HEK293 (cell line): ENCODE data around the gene HIVEP2.

Source experiments
- CTCF ChIA-PET: fragments of 350-600 bp; formaldehyde crosslinking; extraction: SDS; loops from one replicate; lab custom pipeline; 2021; ENCODE audit warnings: antibody characterized with exemption; lab: Yijun Ruan, JAX
- POLR2A ChIA-PET: fragments of 300-600 bp; formaldehyde crosslinking; extraction: SDS; loops from one replicate; lab custom pipeline; 2020; ENCODE audit warnings: antibody characterized with exemption, inconsistent platforms; lab: Yijun Ruan, JAX
- H3K27ac ChIP-seq: fragments of 200-500 bp; sonication (Bioruptor generic); 2 replicates; pipeline ENCODE4 v1.5.1; 2014; ENCODE audit warnings: low read depth, low read length, control low read depth, inconsistent platforms; ENCODE audit errors: extremely low read depth
- H3K36me3 ChIP-seq, 2 experiments: fragments of 200-500 bp in 1 of 2; sonication (Bioruptor generic) in 1 of 2; 1 replicate in 1 of 2; 2 replicates in 1 of 2; pipeline ENCODE4 v1.5.1; 2014 to 2017; ENCODE audit warnings: inconsistent platforms in 2 of 2, low read length in 2 of 2; ENCODE audit not compliant: control insufficient read depth in 2 of 2, insufficient read depth in 1 of 2
- H3K4me1 ChIP-seq: fragments of 200-500 bp; sonication (Bioruptor generic); 2 replicates; pipeline ENCODE4 v1.5.1; 2014; ENCODE audit warnings: mild to moderate bottlenecking, low read length, inconsistent platforms; ENCODE audit not compliant: control insufficient read depth, insufficient read depth
- H3K4me3 ChIP-seq: 2 replicates; pipeline ENCODE4 v1.5.1; 2011; ENCODE audit warnings: low read depth, mild to moderate bottlenecking, control low read depth, low read length, moderate library complexity
- H3K9me3 ChIP-seq: fragments of 200-500 bp; sonication (Bioruptor generic); 2 replicates; pipeline ENCODE4 v1.5.1; 2014; ENCODE audit warnings: low read depth, low read length, inconsistent platforms; ENCODE audit not compliant: control insufficient read depth, insufficient read depth
- MYNN ChIP-seq: fragments of 450-650 bp; formaldehyde crosslinking; IDR thresholded peaks from 2 replicates; pipeline ENCODE4 v1.5.1; 2016; ENCODE audit warnings: missing biosample characterization, missing genetic modification characterization, borderline replicate concordance
- YY1 ChIP-seq: fragments of 450-650 bp; formaldehyde crosslinking; IDR thresholded peaks from 2 replicates; pipeline ENCODE4 v1.5.1; 2018; ENCODE audit warnings: missing biosample characterization, missing genetic modification characterization
- ZEB2 ChIP-seq: fragments of 450-650 bp; formaldehyde crosslinking; IDR thresholded peaks from 2 replicates; pipeline ENCODE4 v1.5.1; 2016; ENCODE audit warnings: missing biosample characterization, missing genetic modification characterization
- ZNF175 ChIP-seq: fragments of 450-650 bp; formaldehyde crosslinking; IDR thresholded peaks from 2 replicates; pipeline ENCODE4 v1.5.1; 2016; ENCODE audit warnings: missing biosample characterization, missing genetic modification characterization
- ZNF211 ChIP-seq: fragments of 450-650 bp; formaldehyde crosslinking; IDR thresholded peaks from 2 replicates; pipeline ENCODE4 v1.5.1; 2016; ENCODE audit warnings: low read depth, missing biosample characterization, missing genetic modification characterization
- ZNF223 ChIP-seq: fragments of 450-650 bp; formaldehyde crosslinking; IDR thresholded peaks from 2 replicates; pipeline ENCODE4 v1.5.1; 2016; ENCODE audit warnings: missing biosample characterization, missing genetic modification characterization
- ZNF324 ChIP-seq: fragments of 450-650 bp; formaldehyde crosslinking; IDR thresholded peaks from 2 replicates; pipeline ENCODE4 v1.5.1; 2016; ENCODE audit warnings: missing biosample characterization, missing genetic modification characterization
- ZNF341 ChIP-seq: fragments of 450-650 bp; formaldehyde crosslinking; IDR thresholded peaks from 2 replicates; pipeline ENCODE4; 2016; ENCODE audit warnings: low read depth, missing biosample characterization, missing genetic modification characterization
- ZNF366 ChIP-seq: fragments of 450-650 bp; formaldehyde crosslinking; conservative IDR thresholded peaks from 2 replicates; pipeline ENCODE4 v1.5.1; 2016; ENCODE audit warnings: missing biosample characterization, missing genetic modification characterization
- ZNF426 ChIP-seq: fragments of 450-650 bp; formaldehyde crosslinking; IDR thresholded peaks from 2 replicates; pipeline ENCODE4 v1.5.1; 2017; ENCODE audit warnings: missing biosample characterization, missing genetic modification characterization, mild to moderate bottlenecking, inconsistent platforms, moderate library complexity
- ZNF510 ChIP-seq: fragments of 450-650 bp; formaldehyde crosslinking; IDR thresholded peaks from 2 replicates; pipeline ENCODE4 v1.5.1; 2018; ENCODE audit warnings: mild to moderate bottlenecking, missing genetic modification characterization, missing biosample characterization; ENCODE audit not compliant: insufficient replicate concordance
- ZNF610 ChIP-seq: fragments of 450-650 bp; formaldehyde crosslinking; IDR thresholded peaks from 2 replicates; pipeline ENCODE4 v1.5.1; 2016; ENCODE audit warnings: missing biosample characterization, missing genetic modification characterization, borderline replicate concordance
- ZNF654 ChIP-seq: fragments of 450-650 bp; formaldehyde crosslinking; IDR thresholded peaks from 2 replicates; pipeline ENCODE4 v1.5.1; 2016; ENCODE audit warnings: low read depth, missing biosample characterization, missing genetic modification characterization
- ZNF658 ChIP-seq: fragments of 450-650 bp; formaldehyde crosslinking; IDR thresholded peaks from 2 replicates; pipeline ENCODE4; 2016; ENCODE audit warnings: missing biosample characterization, missing genetic modification characterization
- TF ChIP-seq, protein P1 (sequence below): fragments of 450-650 bp; formaldehyde crosslinking; IDR thresholded peaks from 2 replicates; pipeline ENCODE4 v1.5.1; 2016; ENCODE audit warnings: missing biosample characterization, missing genetic modification characterization
- TF ChIP-seq, protein P2 (sequence below): fragments of 450-650 bp; formaldehyde crosslinking; IDR thresholded peaks from 2 replicates; pipeline ENCODE4 v1.5.1; 2017; ENCODE audit warnings: missing biosample characterization, missing genetic modification characterization
- TF ChIP-seq, protein P3 (sequence below): fragments of 450-650 bp; formaldehyde crosslinking; IDR thresholded peaks from 2 replicates; pipeline ENCODE4 v1.5.1; 2016; ENCODE audit warnings: missing biosample characterization, missing genetic modification characterization
- TF ChIP-seq, protein P4 (sequence below): fragments of 450-650 bp; formaldehyde crosslinking; IDR thresholded peaks from 2 replicates; pipeline ENCODE4 v1.5.1; 2016; ENCODE audit warnings: missing biosample characterization, missing genetic modification characterization
- TF ChIP-seq, protein P5 (sequence below): fragments of 450-650 bp; formaldehyde crosslinking; IDR thresholded peaks from 2 replicates; pipeline ENCODE4 v1.5.1; 2016; ENCODE audit warnings: missing biosample characterization, missing genetic modification characterization
- TF ChIP-seq, protein P6 (sequence below): fragments of 450-650 bp; formaldehyde crosslinking; optimal IDR thresholded peaks from 2 replicates; pipeline ENCODE3; 2016; ENCODE audit warnings: missing biosample characterization, mild to moderate bottlenecking, missing genetic modification characterization

HIVEP2 gene

DNA sequence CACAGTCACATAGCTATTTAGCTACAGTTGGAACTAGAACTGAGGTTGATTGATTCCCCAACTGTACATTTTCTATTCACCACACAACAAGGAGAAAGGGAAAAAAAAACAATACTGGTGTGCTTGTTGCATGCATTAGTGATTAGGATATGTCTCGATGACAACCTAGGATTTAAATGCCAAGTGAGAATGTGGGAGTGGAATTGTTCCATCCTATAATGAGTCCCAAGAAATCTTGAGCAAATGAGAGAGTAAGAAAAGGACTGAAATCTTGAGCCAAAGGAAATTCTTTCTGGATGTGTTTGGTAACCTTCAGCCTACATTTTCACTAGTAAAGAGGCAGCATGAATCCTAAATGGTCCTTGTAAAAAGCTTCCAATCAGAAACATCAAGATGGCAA is 232.7 kb downstream of the HIVEP2 start (continued):
- TF ChIP-seq, protein P1, sequence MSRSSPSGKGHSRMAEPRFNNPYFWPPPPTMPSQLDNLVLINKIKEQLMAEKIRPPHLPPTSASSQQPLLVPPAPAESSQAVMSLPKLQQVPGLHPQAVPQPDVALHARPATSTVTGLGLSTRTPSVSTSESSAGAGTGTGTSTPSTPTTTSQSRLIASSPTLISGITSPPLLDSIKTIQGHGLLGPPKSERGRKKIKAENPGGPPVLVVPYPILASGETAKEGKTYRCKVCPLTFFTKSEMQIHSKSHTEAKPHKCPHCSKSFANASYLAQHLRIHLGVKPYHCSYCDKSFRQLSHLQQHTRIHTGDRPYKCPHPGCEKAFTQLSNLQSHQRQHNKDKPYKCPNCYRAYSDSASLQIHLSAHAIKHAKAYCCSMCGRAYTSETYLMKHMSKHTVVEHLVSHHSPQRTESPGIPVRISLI: no peak
- TF ChIP-seq ZNF654 (tag by site-specific recombination): no peak
- no peak for TF ChIP-seq ZNF341
- TF ChIP-seq, protein P2, sequence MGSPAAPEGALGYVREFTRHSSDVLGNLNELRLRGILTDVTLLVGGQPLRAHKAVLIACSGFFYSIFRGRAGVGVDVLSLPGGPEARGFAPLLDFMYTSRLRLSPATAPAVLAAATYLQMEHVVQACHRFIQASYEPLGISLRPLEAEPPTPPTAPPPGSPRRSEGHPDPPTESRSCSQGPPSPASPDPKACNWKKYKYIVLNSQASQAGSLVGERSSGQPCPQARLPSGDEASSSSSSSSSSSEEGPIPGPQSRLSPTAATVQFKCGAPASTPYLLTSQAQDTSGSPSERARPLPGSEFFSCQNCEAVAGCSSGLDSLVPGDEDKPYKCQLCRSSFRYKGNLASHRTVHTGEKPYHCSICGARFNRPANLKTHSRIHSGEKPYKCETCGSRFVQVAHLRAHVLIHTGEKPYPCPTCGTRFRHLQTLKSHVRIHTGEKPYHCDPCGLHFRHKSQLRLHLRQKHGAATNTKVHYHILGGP (tag by site-specific recombination): no peak
- TF ChIP-seq ZNF175 (tag by site-specific recombination): no peak
- no peak for TF ChIP-seq YY1
- TF ChIP-seq ZNF658 (tag by site-specific recombination): no peak
- TF ChIP-seq ZNF610 (tag by site-specific recombination): no peak
- TF ChIP-seq, protein P3, sequence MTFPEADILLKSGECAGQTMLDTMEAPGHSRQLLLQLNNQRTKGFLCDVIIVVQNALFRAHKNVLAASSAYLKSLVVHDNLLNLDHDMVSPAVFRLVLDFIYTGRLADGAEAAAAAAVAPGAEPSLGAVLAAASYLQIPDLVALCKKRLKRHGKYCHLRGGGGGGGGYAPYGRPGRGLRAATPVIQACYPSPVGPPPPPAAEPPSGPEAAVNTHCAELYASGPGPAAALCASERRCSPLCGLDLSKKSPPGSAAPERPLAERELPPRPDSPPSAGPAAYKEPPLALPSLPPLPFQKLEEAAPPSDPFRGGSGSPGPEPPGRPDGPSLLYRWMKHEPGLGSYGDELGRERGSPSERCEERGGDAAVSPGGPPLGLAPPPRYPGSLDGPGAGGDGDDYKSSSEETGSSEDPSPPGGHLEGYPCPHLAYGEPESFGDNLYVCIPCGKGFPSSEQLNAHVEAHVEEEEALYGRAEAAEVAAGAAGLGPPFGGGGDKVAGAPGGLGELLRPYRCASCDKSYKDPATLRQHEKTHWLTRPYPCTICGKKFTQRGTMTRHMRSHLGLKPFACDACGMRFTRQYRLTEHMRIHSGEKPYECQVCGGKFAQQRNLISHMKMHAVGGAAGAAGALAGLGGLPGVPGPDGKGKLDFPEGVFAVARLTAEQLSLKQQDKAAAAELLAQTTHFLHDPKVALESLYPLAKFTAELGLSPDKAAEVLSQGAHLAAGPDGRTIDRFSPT: no peak
- no peak for TF ChIP-seq ZNF426 (tag by site-specific recombination)
- TF ChIP-seq, all 188 proteins: peak for 0

DNA sequence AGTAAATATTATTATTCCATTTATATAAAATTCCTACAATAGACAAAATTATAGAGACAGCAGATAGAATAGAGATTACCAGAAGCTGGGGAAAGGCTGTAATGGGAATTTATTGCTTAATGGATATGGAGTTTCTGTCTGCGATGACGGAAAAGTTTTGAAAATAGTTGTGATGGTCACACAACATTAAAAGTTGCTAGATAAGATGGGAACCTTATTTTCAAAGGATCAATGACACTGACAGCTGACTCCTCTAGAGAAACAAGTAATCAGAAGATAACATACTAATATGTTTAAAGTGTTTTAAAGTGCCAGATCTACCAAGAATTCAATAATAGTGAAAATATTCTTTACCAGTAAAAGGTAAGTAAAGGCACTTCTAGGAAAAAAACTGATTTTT is 236.3 kb downstream of the HIVEP2 start:
- no peaks in the 10 kb centered on the region for H3K36me3 ChIP-seq
- POLR2A ChIA-PET: no interaction called here
- CTCF ChIA-PET: interaction anchor here (0.6 kb wide), 1 partner anchor 25 kb away, joined by 6 read pairs; no protein-coding TSS in a partner anchor
- H3K27ac ChIP-seq: no peak overlapping the region
- H3K4me3 ChIP-seq: no peak overlapping the region
- H3K9me3 ChIP-seq: no peaks in the 10 kb centered on the region
- peaks cover 3% of the 10 kb centered on the region; the same call in 1 of the 2 replicates for H3K4me1 ChIP-seq
- TF ChIP-seq ZNF366 (tag by site-specific recombination) (no peak), ZNF223 (tag by site-specific recombination) (no peak), ZNF211 (no peak), ZNF510 (tag by site-specific recombination) (no peak), MYNN (tag by site-specific recombination) (no peak), ZNF324 (tag by site-specific recombination) (no peak), ZEB2 (tag by site-specific recombination) (no peak)
- TF ChIP-seq, protein P4, sequence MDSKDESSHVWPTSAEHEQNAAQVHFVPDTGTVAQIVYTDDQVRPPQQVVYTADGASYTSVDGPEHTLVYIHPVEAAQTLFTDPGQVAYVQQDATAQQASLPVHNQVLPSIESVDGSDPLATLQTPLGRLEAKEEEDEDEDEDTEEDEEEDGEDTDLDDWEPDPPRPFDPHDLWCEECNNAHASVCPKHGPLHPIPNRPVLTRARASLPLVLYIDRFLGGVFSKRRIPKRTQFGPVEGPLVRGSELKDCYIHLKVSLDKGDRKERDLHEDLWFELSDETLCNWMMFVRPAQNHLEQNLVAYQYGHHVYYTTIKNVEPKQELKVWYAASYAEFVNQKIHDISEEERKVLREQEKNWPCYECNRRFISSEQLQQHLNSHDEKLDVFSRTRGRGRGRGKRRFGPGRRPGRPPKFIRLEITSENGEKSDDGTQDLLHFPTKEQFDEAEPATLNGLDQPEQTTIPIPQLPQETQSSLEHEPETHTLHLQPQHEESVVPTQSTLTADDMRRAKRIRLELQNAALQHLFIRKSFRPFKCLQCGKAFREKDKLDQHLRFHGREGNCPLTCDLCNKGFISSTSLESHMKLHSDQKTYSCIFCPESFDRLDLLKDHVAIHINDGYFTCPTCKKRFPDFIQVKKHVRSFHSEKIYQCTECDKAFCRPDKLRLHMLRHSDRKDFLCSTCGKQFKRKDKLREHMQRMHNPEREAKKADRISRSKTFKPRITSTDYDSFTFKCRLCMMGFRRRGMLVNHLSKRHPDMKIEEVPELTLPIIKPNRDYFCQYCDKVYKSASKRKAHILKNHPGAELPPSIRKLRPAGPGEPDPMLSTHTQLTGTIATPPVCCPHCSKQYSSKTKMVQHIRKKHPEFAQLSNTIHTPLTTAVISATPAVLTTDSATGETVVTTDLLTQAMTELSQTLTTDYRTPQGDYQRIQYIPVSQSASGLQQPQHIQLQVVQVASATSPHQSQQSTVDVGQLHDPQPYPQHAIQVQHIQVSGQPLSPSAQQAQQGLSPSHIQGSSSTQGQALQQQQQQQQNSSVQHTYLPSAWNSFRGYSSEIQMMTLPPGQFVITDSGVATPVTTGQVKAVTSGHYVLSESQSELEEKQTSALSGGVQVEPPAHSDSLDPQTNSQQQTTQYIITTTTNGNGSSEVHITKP (tag by site-specific recombination): no peak
- TF ChIP-seq, protein P5, sequence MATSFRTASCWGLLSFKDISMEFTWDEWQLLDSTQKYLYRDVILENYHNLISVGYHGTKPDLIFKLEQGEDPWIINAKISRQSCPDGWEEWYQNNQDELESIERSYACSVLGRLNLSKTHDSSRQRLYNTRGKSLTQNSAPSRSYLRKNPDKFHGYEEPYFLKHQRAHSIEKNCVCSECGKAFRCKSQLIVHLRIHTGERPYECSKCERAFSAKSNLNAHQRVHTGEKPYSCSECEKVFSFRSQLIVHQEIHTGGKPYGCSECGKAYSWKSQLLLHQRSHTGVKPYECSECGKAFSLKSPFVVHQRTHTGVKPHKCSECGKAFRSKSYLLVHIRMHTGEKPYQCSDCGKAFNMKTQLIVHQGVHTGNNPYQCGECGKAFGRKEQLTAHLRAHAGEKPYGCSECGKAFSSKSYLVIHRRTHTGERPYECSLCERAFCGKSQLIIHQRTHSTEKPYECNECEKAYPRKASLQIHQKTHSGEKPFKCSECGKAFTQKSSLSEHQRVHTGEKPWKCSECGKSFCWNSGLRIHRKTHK (tag by site-specific recombination): no peak
- TF ChIP-seq, protein P6, sequence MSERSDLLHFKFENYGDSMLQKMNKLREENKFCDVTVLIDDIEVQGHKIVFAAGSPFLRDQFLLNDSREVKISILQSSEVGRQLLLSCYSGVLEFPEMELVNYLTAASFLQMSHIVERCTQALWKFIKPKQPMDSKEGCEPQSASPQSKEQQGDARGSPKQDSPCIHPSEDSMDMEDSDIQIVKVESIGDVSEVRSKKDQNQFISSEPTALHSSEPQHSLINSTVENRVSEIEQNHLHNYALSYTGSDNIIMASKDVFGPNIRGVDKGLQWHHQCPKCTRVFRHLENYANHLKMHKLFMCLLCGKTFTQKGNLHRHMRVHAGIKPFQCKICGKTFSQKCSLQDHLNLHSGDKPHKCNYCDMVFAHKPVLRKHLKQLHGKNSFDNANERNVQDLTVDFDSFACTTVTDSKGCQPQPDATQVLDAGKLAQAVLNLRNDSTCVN: no peak
